ENCODE data around the gene ABHD8.

- TF ChIP-seq CTCF (IDR thresholded peaks at IDR 0.05; ENCODE audit: low read length): no peak
- no peak for TF ChIP-seq EZH2 (optimal IDR thresholded peaks at IDR 0.05; ENCODE audit: low read depth, low read length)
- no peak for TF ChIP-seq EZH2phosphoT487 (IDR thresholded peaks at IDR 0.05; ENCODE audit: low read length)
Observed at GRCh38 chr19:17329366-17330261, 26.4 kb upstream of the ABHD8 start.
